Spinal cord (tissue), 10 donors: Measurements from ENCODE around the gene KIRREL1. TPM values are rescaled to one million over a fixed set of nuclear protein-coding genes. Genes with fewer than 3 reads are reported as not detected.

Source experiments
- DNase-seq, 6 donors: peaks; one replicate each; pipeline versions ENCODE4 v3.0.0 to v3.0.0-alpha.2; 2013 to 2015; ENCODE audit warnings: low spot score in 6 of 6, low read depth in 4 of 6
- H3K27ac ChIP-seq: one replicate; pipeline ENCODE4 v1.5.1; 2013; ENCODE audit warnings: low read depth, low read length, control low read depth
- H3K27me3 ChIP-seq: one replicate; pipeline ENCODE4 v1.6.1; 2013; ENCODE audit warnings: low read length; ENCODE audit not compliant: control insufficient read depth, insufficient read depth
- H3K36me3 ChIP-seq: one replicate; pipeline ENCODE4 v1.6.1; 2013; ENCODE audit warnings: low read length; ENCODE audit not compliant: control insufficient read depth, insufficient read depth
- H3K4me1 ChIP-seq: one replicate; pipeline ENCODE4 v1.6.1; 2013; ENCODE audit warnings: low read length; ENCODE audit not compliant: control insufficient read depth, insufficient read depth
- H3K4me3 ChIP-seq: one replicate; pipeline ENCODE4 v1.5.1; 2013; ENCODE audit warnings: low read depth, low read length, control low read depth
- H3K9me3 ChIP-seq: one replicate; pipeline ENCODE4 v1.6.1; 2013; ENCODE audit warnings: low read length; ENCODE audit not compliant: control insufficient read depth, insufficient read depth
- WGBS: methylation state at CpG from one replicate; pipeline ENCODE4 v1.1.5; 2013; ENCODE audit warnings: missing lambda C conversion rate; ENCODE audit not compliant: insufficient coverage; 5-methylcytosine and 5-hydroxymethylcytosine counted together
- polyA plus RNA-seq, 2 donors: library from polyadenylated mRNA; unstranded; fragments of 120-200 nt; gene quantifications; one replicate each; pipeline ENCODE4 v1.2.1, GENCODE V29; 2013; ENCODE audit not compliant: insufficient read length in 2 of 2
- total RNA-seq, 2 donors: library from RNA; depleted of rRNA in 1 of 2; stranded (reverse); fragments of 120-200 nt in 1 of 2; fragments of >200 nt in 1 of 2; gene quantifications; one replicate each; pipeline versions ENCODE4 v1.2.3 to v1.2.4, GENCODE V29; 2013 to 2014
- donor health status: healthy.

KIRREL1 gene
- total and polyA plus RNA-seq, 4 donors: 21.6 to 40.2 (median 29.2) TPM

GRCh38 chr1:158002631-158003405, 9.4 kb downstream of the KIRREL1 start:
- DNase-seq: peak in 2 of 6 donors; percentile 33 to 78
- H3K9me3 ChIP-seq: no peaks in the 10 kb centered on the region
- no peak overlapping the region for H3K4me3 ChIP-seq
- peak overlapping the region; percentile 81 for H3K27ac ChIP-seq
- no peaks in the 10 kb centered on the region for H3K36me3 ChIP-seq
- peaks cover 43% of the 10 kb centered on the region for H3K4me1 ChIP-seq
- H3K27me3 ChIP-seq: no peaks in the 10 kb centered on the region
- 36% methylated on average over 7 of the region's 14 CpGs for WGBS

- Histone ChIP-seq H3K27ac (peak overlapping the region; percentile 81), H3K9me3 (no peaks in the 10 kb centered on the region), H3K36me3 (peaks cover 3% of the 10 kb centered on the region), H3K4me1 (peaks cover 49% of the 10 kb centered on the region), H3K4me3 (no peak overlapping the region), H3K27me3 (no peaks in the 10 kb centered on the region)
- DNase-seq: no peak
- 27% methylated on average over 3 of the region's 5 CpGs for WGBS
Measured at GRCh38 chr1:158003406-158003800, 10.0 kb downstream of the KIRREL1 start.

GRCh38 chr1:158005224-158005623, 11.8 kb downstream of the KIRREL1 start:
- WGBS: no CpG with 5 or more reads among the region's 2 CpGs
- Histone ChIP-seq H3K36me3 (peaks cover 3% of the 10 kb centered on the region), H3K4me3 (no peak overlapping the region), H3K4me1 (peaks cover 65% of the 10 kb centered on the region), H3K27ac (no peak overlapping the region), H3K27me3 (no peaks in the 10 kb centered on the region), H3K9me3 (no peaks in the 10 kb centered on the region)
- no peak for DNase-seq

GRCh38 chr1:158007180-158007579, 13.7 kb downstream of the KIRREL1 start:
- Histone ChIP-seq H3K4me1 (peaks cover 75% of the 10 kb centered on the region), H3K4me3 (no peak overlapping the region)

GRCh38 chr1:158007667-158008386, 14.4 kb downstream of the KIRREL1 start:
- peak in 2 of 6 donors; percentile 65 to 92 for DNase-seq
- H3K36me3 ChIP-seq: peaks cover 3% of the 10 kb centered on the region
- no peak overlapping the region for H3K4me3 ChIP-seq
- H3K27ac ChIP-seq: peak overlapping the region; percentile 90
- no peaks in the 10 kb centered on the region for H3K27me3 ChIP-seq
- peaks cover 71% of the 10 kb centered on the region for H3K4me1 ChIP-seq
- WGBS: 33% methylated on average over 7 of the region's 15 CpGs
- no peaks in the 10 kb centered on the region for H3K9me3 ChIP-seq

More at GRCh38 chr1:158007180-158007579, 13.7 kb downstream of the KIRREL1 start:
- 77% methylated on average over 7 of the region's 7 CpGs for WGBS
- Histone ChIP-seq H3K9me3 (no peaks in the 10 kb centered on the region), H3K27me3 (no peaks in the 10 kb centered on the region), H3K36me3 (peaks cover 3% of the 10 kb centered on the region), H3K27ac (no peak overlapping the region)
- DNase-seq: no peak

GRCh38 chr1:158008630-158009029, 15.2 kb downstream of the KIRREL1 start:
- H3K27ac ChIP-seq: peak overlapping the region; percentile 90
- peaks cover 3% of the 10 kb centered on the region for H3K36me3 ChIP-seq
- no peak overlapping the region for H3K4me3 ChIP-seq
- H3K9me3 ChIP-seq: no peaks in the 10 kb centered on the region
- no peak for DNase-seq
- peaks cover 69% of the 10 kb centered on the region for H3K4me1 ChIP-seq
- 50% methylated on average over 5 of the region's 6 CpGs for WGBS
- H3K27me3 ChIP-seq: no peaks in the 10 kb centered on the region

- H3K27me3 ChIP-seq: no peaks in the 10 kb centered on the region
- no peak for DNase-seq
- no peaks in the 10 kb centered on the region for H3K9me3 ChIP-seq
- no peak overlapping the region for H3K4me3 ChIP-seq
- 56% methylated on average over 5 of the region's 5 CpGs for WGBS
- peaks cover 66% of the 10 kb centered on the region for H3K4me1 ChIP-seq
- peaks cover 3% of the 10 kb centered on the region for H3K36me3 ChIP-seq
- peak overlapping the region; percentile 90 for H3K27ac ChIP-seq
Measured at GRCh38 chr1:158011714-158012113, 18.3 kb downstream of the KIRREL1 start.

GRCh38 chr1:158013840-158014730, 20.6 kb downstream of the KIRREL1 start:
- Histone ChIP-seq H3K36me3 (no peaks in the 10 kb centered on the region), H3K4me1 (peaks cover 54% of the 10 kb centered on the region), H3K9me3 (no peaks in the 10 kb centered on the region), H3K27me3 (no peaks in the 10 kb centered on the region), H3K27ac (peak overlapping the region; percentile 62), H3K4me3 (no peak overlapping the region)
- DNase-seq: peak in 3 of 6 donors; percentile 75 to 96 (median 93)
- WGBS: 8% methylated on average over 6 of the region's 12 CpGs

- WGBS: no CpG with 5 or more reads among the region's 6 CpGs
- peak overlapping the region; percentile 62 for H3K27ac ChIP-seq
- H3K4me3 ChIP-seq: no peak overlapping the region
- H3K9me3 ChIP-seq: no peaks in the 10 kb centered on the region
- peak in 1 of 6 donors; percentile 44 for DNase-seq
- no peaks in the 10 kb centered on the region for H3K36me3 ChIP-seq
- peaks cover 53% of the 10 kb centered on the region for H3K4me1 ChIP-seq
- no peaks in the 10 kb centered on the region for H3K27me3 ChIP-seq
Measured at GRCh38 chr1:158014731-158015320, 21.4 kb downstream of the KIRREL1 start.
